Thyroid gland (tissue), 4 donors: ENCODE measurements around the gene ZCCHC17.

Source experiments
- CTCF ChIP-seq, 6 experiments: fragments of 200-600 bp in 3 of 6; fragments of 450-650 bp in 3 of 6; sonication (generic) in 3 of 6; IDR thresholded peaks; one replicate each; pipeline ENCODE4 v1.5.1; 2016 to 2019; ENCODE audit warnings: antibody characterized with exemption in 6 of 6, mild to moderate bottlenecking in 2 of 6, inconsistent platforms in 1 of 6, moderate library complexity in 1 of 6
- POLR2A ChIP-seq, 2 donors: fragments of 450-650 bp; IDR thresholded peaks; one replicate each; pipeline ENCODE4 v1.6.1; 2017; ENCODE audit warnings: antibody characterized with exemption in 2 of 2, mild to moderate bottlenecking in 2 of 2, moderate library complexity in 1 of 2

GRCh38 chr1:31356427-31356826 lies 59.6 kb downstream of the ZCCHC17 start:
- TF ChIP-seq CTCF (IDR thresholded peaks at IDR 0.05) (no peak), POLR2A (IDR thresholded peaks at IDR 0.05) (no peak)
